Measurements from ENCODE around the gene SYVN1. TPM values are rescaled to one million over a fixed set of nuclear protein-coding genes. Genes with fewer than 3 reads are reported as not detected.

SYVN1 gene
- 27.6 to 34.8 TPM (median 31.8 TPM) in 3 replicates for total RNA-seq (2021)
- percentile 68 among the genes with signal in this experiment for Bru-seq, nascent RNA
- long read RNA-seq, experiment 1, transcript SYVN1-203 (16 exons, 3,052 nt): minor isoform, 29 of 98 reads
- long read RNA-seq, experiment 1, transcript SYVN1-201 (16 exons, 3,048 nt): major isoform, 33 of 98 reads
- long read RNA-seq, experiment 1, partial matches to known transcripts: 15 of 98 reads
- long read RNA-seq, experiment 1, other reads (novel, unspliced or antisense): 21 of 98 reads
- long read RNA-seq, experiment 2, transcript SYVN1-201 (16 exons, 3,048 nt): major isoform, 7 of 55 reads
- long read RNA-seq, experiment 2, transcript SYVN1-203 (16 exons, 3,052 nt): minor isoform, 6 of 55 reads
- long read RNA-seq, experiment 2, partial matches to known transcripts: 33 of 55 reads
- long read RNA-seq, experiment 2, other reads (novel, unspliced or antisense): 9 of 55 reads
- long read RNA-seq, experiment 3, partial matches to known transcripts: 0 of 5 reads
- long read RNA-seq, experiment 3, other reads (novel, unspliced or antisense): 1 of 5 reads

GRCh38 chr11:65134240-65134951 lies at the start of gene SYVN1:
Gene SYVN1 (minus strand): TSS chr11:65134519. CDS start chr11:65133601, 918 bp downstream.
- CTCF ChIA-PET: interaction anchor here (0.7 to 3.7 kb wide), 16 partner anchors 12 to 457 kb away, joined by 3 to 40 read pairs (median 6); partner anchors contain the start of genes BATF2, CAPN1, CDC42EP2 and FAU
- H3K4me1 Mint-ChIP-seq: peaks cover 18% of the 10 kb centered on the region
- POLR2A ChIA-PET: interaction anchor here (0.8 to 2.1 kb wide), 7 partner anchors 13 to 290 kb away, joined by 3 to 20 read pairs (median 4); partner anchors contain the start of genes CAPN1, FAU, MRPL49 and TM7SF2
- DNase-seq (ENCODE audit: low spot score) (peak; percentile 81), ATAC-seq (peak; percentile 63)
- no peaks in the 10 kb centered on the region; the same call in 1 of the 2 replicates for H3K27me3 Mint-ChIP-seq (ENCODE audit: low read depth)
- H3K9me3 Mint-ChIP-seq: no peaks in the 10 kb centered on the region
- peaks cover 15% of the 10 kb centered on the region for H3K36me3 Mint-ChIP-seq
- H3K4me3 Mint-ChIP-seq: peak within 1 kb of the TSS; percentile 98
- H3K27ac Mint-ChIP-seq: peak within 1 kb of the TSS; percentile 100
- TF ChIP-seq HMGA2 (CRISPR knock-in tag; IDR thresholded peaks at IDR 0.05) (peak; percentile 13; the same call in 1 of the 2 replicates), ELF4 (CRISPR knock-in tag; IDR thresholded peaks at IDR 0.05; ENCODE audit: low read depth) (no peak), MYBL2 (CRISPR knock-in tag; IDR thresholded peaks at IDR 0.05) (0 out of 2 replicates have a peak, but pooled peaks have one; percentile 70), SMAD4 (CRISPR knock-in tag; IDR thresholded peaks at IDR 0.05) (no peak), FOXP4 (CRISPR knock-in tag; IDR thresholded peaks at IDR 0.05) (peak; percentile 90), FOXK1 (CRISPR knock-in tag; IDR thresholded peaks at IDR 0.05) (peak; percentile 92), ZNF232 (CRISPR knock-in tag; IDR thresholded peaks at IDR 0.05) (0 out of 2 replicates have a peak, but pooled peaks have one; percentile 2), TEAD4 (CRISPR knock-in tag; IDR thresholded peaks at IDR 0.05) (no peak), OVOL2 (CRISPR knock-in tag; IDR thresholded peaks at IDR 0.05; ENCODE audit: borderline replicate concordance) (no peak), ZNF138 (CRISPR knock-in tag; conservative IDR thresholded peaks at IDR 0.05) (no peak), CREB1 (CRISPR knock-in tag; IDR thresholded peaks at IDR 0.05) (no peak), TEAD1 (CRISPR knock-in tag; IDR thresholded peaks at IDR 0.05) (peak; percentile 31; the same call in 1 of the 2 replicates), ERG (CRISPR knock-in tag; IDR thresholded peaks at IDR 0.05) (no peak), TCF7 (CRISPR knock-in tag; IDR thresholded peaks at IDR 0.05; ENCODE audit: low read depth) (no peak), CREM (CRISPR knock-in tag; IDR thresholded peaks at IDR 0.05) (peak; percentile 51; the same call in 1 of the 2 replicates), FOXP1 (CRISPR knock-in tag; IDR thresholded peaks at IDR 0.05; ENCODE audit: borderline replicate concordance) (peak; percentile 74), ARID4B (CRISPR knock-in tag; IDR thresholded peaks at IDR 0.05; ENCODE audit: borderline replicate concordance) (peak; percentile 45; the same call in 1 of the 2 replicates), SP1 (CRISPR knock-in tag; conservative IDR thresholded peaks at IDR 0.05) (peak; percentile 77), ETV6 (CRISPR knock-in tag; IDR thresholded peaks at IDR 0.05) (0 out of 2 replicates have a peak, but pooled peaks have one; percentile 63)
- TF ChIP-seq, protein P1, sequence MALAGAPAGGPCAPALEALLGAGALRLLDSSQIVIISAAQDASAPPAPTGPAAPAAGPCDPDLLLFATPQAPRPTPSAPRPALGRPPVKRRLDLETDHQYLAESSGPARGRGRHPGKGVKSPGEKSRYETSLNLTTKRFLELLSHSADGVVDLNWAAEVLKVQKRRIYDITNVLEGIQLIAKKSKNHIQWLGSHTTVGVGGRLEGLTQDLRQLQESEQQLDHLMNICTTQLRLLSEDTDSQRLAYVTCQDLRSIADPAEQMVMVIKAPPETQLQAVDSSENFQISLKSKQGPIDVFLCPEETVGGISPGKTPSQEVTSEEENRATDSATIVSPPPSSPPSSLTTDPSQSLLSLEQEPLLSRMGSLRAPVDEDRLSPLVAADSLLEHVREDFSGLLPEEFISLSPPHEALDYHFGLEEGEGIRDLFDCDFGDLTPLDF (CRISPR knock-in tag; IDR thresholded peaks at IDR 0.05): no peak
- TF ChIP-seq, protein P2, sequence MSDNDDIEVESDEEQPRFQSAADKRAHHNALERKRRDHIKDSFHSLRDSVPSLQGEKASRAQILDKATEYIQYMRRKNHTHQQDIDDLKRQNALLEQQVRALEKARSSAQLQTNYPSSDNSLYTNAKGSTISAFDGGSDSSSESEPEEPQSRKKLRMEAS (CRISPR knock-in tag; IDR thresholded peaks at IDR 0.05): peak; percentile 80; the same call in 1 of the 2 replicates
- TF ChIP-seq, protein P3, sequence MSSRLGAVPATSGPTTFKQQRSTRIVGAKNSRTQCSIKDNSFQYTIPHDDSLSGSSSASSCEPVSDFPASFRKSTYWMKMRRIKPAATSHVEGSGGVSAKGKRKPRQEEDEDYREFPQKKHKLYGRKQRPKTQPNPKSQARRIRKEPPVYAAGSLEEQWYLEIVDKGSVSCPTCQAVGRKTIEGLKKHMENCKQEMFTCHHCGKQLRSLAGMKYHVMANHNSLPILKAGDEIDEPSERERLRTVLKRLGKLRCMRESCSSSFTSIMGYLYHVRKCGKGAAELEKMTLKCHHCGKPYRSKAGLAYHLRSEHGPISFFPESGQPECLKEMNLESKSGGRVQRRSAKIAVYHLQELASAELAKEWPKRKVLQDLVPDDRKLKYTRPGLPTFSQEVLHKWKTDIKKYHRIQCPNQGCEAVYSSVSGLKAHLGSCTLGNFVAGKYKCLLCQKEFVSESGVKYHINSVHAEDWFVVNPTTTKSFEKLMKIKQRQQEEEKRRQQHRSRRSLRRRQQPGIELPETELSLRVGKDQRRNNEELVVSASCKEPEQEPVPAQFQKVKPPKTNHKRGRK (CRISPR knock-in tag; IDR thresholded peaks at IDR 0.05; ENCODE audit: borderline replicate concordance): no peak
- TF ChIP-seq, protein P4, sequence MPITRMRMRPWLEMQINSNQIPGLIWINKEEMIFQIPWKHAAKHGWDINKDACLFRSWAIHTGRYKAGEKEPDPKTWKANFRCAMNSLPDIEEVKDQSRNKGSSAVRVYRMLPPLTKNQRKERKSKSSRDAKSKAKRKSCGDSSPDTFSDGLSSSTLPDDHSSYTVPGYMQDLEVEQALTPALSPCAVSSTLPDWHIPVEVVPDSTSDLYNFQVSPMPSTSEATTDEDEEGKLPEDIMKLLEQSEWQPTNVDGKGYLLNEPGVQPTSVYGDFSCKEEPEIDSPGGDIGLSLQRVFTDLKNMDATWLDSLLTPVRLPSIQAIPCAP (CRISPR knock-in tag; IDR thresholded peaks at IDR 0.05): 0 out of 2 replicates have a peak, but pooled peaks have one; percentile 69
